Loucy (cell line): Measurements from ENCODE around the gene CST9.

Experiments
- EZH2phosphoT487 ChIP-seq: fragments of 200-600 bp; IDR thresholded peaks from 2 replicates; pipeline ENCODE4 v1.6.1; 2018; ENCODE audit warnings: antibody characterized with exemption, mild to moderate bottlenecking, moderate library complexity, borderline replicate concordance
- TF ChIP-seq, protein P1 (sequence below): fragments of 200-600 bp; sonication (generic); conservative IDR thresholded peaks from 2 replicates; pipeline ENCODE4 v1.5.1; 2014; ENCODE audit warnings: mild to moderate bottlenecking, antibody characterized with exemption, low read length

DNA sequence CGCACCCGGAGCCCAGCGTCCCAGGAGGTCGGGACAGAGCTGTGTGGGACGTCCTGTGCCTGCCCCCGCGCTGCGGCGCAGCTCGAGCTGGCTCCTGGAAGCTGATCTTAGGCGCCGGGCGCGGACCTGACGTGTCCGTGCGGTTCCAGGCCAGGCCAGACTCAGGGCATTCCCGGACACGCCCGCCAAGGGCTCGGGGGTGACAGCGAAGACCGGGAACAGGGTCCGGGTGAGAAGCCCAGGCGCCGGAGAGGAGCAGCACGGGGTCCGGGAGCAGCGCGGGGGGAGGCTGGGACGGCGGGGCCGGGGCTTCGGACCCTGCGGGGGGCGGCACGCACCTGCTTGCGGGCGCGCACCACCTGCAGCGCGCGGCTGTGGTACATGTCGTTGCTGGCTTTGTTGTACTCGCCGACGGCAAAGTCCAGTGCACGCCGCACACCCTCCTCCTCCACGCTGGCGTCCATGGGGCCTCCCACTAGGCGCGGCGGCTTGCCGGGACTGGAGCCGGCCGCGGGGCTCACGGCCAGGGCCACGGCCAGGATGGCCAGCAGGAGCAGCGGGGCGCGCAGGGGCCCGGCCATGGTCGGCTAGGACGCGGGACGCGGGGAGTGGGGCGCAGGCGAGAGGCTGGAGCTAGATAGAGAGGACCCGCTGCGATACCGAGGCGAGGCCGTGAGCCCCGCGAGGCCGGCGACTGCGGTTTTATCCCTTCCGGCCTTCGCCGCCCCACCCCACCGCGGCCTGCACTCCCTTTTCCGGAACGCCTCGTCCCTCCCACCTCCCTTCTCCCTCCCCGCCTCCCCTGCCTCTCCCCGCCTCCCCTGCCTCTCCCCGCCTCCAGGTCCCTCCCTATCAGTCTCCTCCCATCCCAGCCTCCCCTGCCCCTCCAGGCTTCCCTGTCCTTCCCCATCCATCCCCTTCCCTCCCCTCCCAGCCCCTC, 31.8 kb upstream of the CST9 start, which contains the start of gene CST3:
- TF ChIP-seq, protein P1, sequence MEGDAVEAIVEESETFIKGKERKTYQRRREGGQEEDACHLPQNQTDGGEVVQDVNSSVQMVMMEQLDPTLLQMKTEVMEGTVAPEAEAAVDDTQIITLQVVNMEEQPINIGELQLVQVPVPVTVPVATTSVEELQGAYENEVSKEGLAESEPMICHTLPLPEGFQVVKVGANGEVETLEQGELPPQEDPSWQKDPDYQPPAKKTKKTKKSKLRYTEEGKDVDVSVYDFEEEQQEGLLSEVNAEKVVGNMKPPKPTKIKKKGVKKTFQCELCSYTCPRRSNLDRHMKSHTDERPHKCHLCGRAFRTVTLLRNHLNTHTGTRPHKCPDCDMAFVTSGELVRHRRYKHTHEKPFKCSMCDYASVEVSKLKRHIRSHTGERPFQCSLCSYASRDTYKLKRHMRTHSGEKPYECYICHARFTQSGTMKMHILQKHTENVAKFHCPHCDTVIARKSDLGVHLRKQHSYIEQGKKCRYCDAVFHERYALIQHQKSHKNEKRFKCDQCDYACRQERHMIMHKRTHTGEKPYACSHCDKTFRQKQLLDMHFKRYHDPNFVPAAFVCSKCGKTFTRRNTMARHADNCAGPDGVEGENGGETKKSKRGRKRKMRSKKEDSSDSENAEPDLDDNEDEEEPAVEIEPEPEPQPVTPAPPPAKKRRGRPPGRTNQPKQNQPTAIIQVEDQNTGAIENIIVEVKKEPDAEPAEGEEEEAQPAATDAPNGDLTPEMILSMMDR, result no peak
- TF ChIP-seq EZH2phosphoT487, result no peak
